Measurements from ENCODE around the gene BNC2.

Gene BNC2

GRCh38 chr9:16515879-16516301 lies 354.6 kb downstream of the BNC2 start:
- Histone ChIP-seq H2AFZ (peak overlapping the region; percentile 42), H3K9me3 (ENCODE audit: control insufficient read depth, low read length) (no peaks in the 10 kb centered on the region), H3K27me3 (ENCODE audit: control insufficient read depth, insufficient read depth, low read length) (no peaks in the 10 kb centered on the region), H3K79me2 (no peaks in the 10 kb centered on the region), H3K4me3 (ENCODE audit: low read depth, low read length) (no peak overlapping the region), H3K9ac (no peak overlapping the region), H3K27ac (peak overlapping the region; percentile 51), H3K4me2 (ENCODE audit: low read length) (peak overlapping the region; percentile 34), H3K36me3 (ENCODE audit: control insufficient read depth, insufficient read depth, low read length) (no peaks in the 10 kb centered on the region), H3K4me1 (peaks cover 2% of the 10 kb centered on the region)
- TF ChIP-seq CTCF (IDR thresholded peaks at IDR 0.05) = no peak

- no peak overlapping the region for H2AFZ ChIP-seq
- H3K4me3 ChIP-seq (ENCODE audit: low read depth, low read length) = no peak overlapping the region
- no peak overlapping the region for H3K4me2 ChIP-seq (ENCODE audit: low read length)
- no peaks in the 10 kb centered on the region for H3K27me3 ChIP-seq (ENCODE audit: control insufficient read depth, insufficient read depth, low read length)
- no peaks in the 10 kb centered on the region for H3K79me2 ChIP-seq
- no peak overlapping the region for H3K27ac ChIP-seq
- no peak overlapping the region for H3K9ac ChIP-seq
- no peaks in the 10 kb centered on the region for H3K36me3 ChIP-seq (ENCODE audit: control insufficient read depth, insufficient read depth, low read length)
- no peak for TF ChIP-seq CTCF (IDR thresholded peaks at IDR 0.05)
- peaks cover 2% of the 10 kb centered on the region for H3K4me1 ChIP-seq
- H3K9me3 ChIP-seq (ENCODE audit: control insufficient read depth, low read length) = no peaks in the 10 kb centered on the region
Observed at GRCh38 chr9:16515207-16515606, 355.3 kb downstream of the BNC2 start.

- no peaks in the 10 kb centered on the region for H3K9me3 ChIP-seq (ENCODE audit: control insufficient read depth, low read length)
- H3K27ac ChIP-seq = no peak overlapping the region
- H3K4me2 ChIP-seq (ENCODE audit: low read length) = no peak overlapping the region
- no peak overlapping the region for H3K4me3 ChIP-seq (ENCODE audit: low read depth, low read length)
- no peaks in the 10 kb centered on the region for H3K79me2 ChIP-seq
- H3K27me3 ChIP-seq (ENCODE audit: control insufficient read depth, insufficient read depth, low read length) = no peaks in the 10 kb centered on the region
- H2AFZ ChIP-seq = no peak overlapping the region
- H3K36me3 ChIP-seq (ENCODE audit: control insufficient read depth, insufficient read depth, low read length) = no peaks in the 10 kb centered on the region
- no peak for TF ChIP-seq CTCF (IDR thresholded peaks at IDR 0.05)
- no peak overlapping the region for H3K9ac ChIP-seq
- H3K4me1 ChIP-seq = peaks cover 2% of the 10 kb centered on the region
Observed at GRCh38 chr9:16514131-16514530, 356.3 kb downstream of the BNC2 start.

- H2AFZ ChIP-seq = no peak overlapping the region
- H3K9ac ChIP-seq = no peak overlapping the region
- H3K27me3 ChIP-seq (ENCODE audit: control insufficient read depth, insufficient read depth, low read length) = no peaks in the 10 kb centered on the region
- no peaks in the 10 kb centered on the region for H3K79me2 ChIP-seq
- no peaks in the 10 kb centered on the region for H3K9me3 ChIP-seq (ENCODE audit: control insufficient read depth, low read length)
- H3K4me1 ChIP-seq = peaks cover 2% of the 10 kb centered on the region
- H3K36me3 ChIP-seq (ENCODE audit: control insufficient read depth, insufficient read depth, low read length) = no peaks in the 10 kb centered on the region
- no peak overlapping the region for H3K27ac ChIP-seq
- TF ChIP-seq CTCF (IDR thresholded peaks at IDR 0.05) = no peak
- no peak overlapping the region for H3K4me3 ChIP-seq (ENCODE audit: low read depth, low read length)
- H3K4me2 ChIP-seq (ENCODE audit: low read length) = no peak overlapping the region
Observed at GRCh38 chr9:16512281-16512680, 358.2 kb downstream of the BNC2 start.

GRCh38 chr9:16510482-16510881 lies 360.0 kb downstream of the BNC2 start:
- H3K79me2 ChIP-seq = no peaks in the 10 kb centered on the region
- no peak overlapping the region for H3K4me3 ChIP-seq (ENCODE audit: low read depth, low read length)
- H3K9me3 ChIP-seq (ENCODE audit: control insufficient read depth, low read length) = no peaks in the 10 kb centered on the region
- H2AFZ ChIP-seq = no peak overlapping the region
- no peak for TF ChIP-seq CTCF (IDR thresholded peaks at IDR 0.05)
- H3K9ac ChIP-seq = no peak overlapping the region
- H3K4me1 ChIP-seq = no peaks in the 10 kb centered on the region
- no peaks in the 10 kb centered on the region for H3K36me3 ChIP-seq (ENCODE audit: control insufficient read depth, insufficient read depth, low read length)
- no peaks in the 10 kb centered on the region for H3K27me3 ChIP-seq (ENCODE audit: control insufficient read depth, insufficient read depth, low read length)
- H3K27ac ChIP-seq = no peak overlapping the region
- H3K4me2 ChIP-seq (ENCODE audit: low read length) = no peak overlapping the region

All from parathyroid adenoma (tissue), 2 donors.